Neural cell (in vitro differentiated cells): ENCODE data around the gene CACNA1B. TPM values are rescaled to one million over a fixed set of nuclear protein-coding genes. Genes with fewer than 3 reads are reported as not detected.

Experiments
- H2AFZ ChIP-seq: fragments of 200-600, 300-800 bp; sonication (generic), shearing (Covaris generic); 2 replicates; pipeline ENCODE4 v1.6.0; 2014; ENCODE audit warnings: low read depth, mild to moderate bottlenecking, antibody characterized with exemption, low read length, moderate library complexity
- H3F3A ChIP-seq: fragments of 200-600 bp; shearing (Covaris generic); 2 replicates; pipeline ENCODE4 v1.6.1; 2016; ENCODE audit warnings: mild to moderate bottlenecking, moderate library complexity, mixed read lengths, antibody characterized with exemption, low read length; ENCODE audit not compliant: insufficient read depth, poor library complexity, severe bottlenecking
- H3K27ac ChIP-seq: fragments of 200-600, 300-800 bp; sonication (generic), shearing (Covaris generic); 2 replicates; pipeline ENCODE4 v1.5.1; 2014; ENCODE audit warnings: mild to moderate bottlenecking, low read length, moderate library complexity
- H3K27me3 ChIP-seq: fragments of 300-800, 200-600 bp; sonication (generic), shearing (Covaris generic); 2 replicates; pipeline ENCODE4 v1.6.0; 2014; ENCODE audit warnings: mild to moderate bottlenecking, low read depth, low read length, moderate library complexity; ENCODE audit not compliant: insufficient read depth
- H3K36me3 ChIP-seq: fragments of 300-800, 200-600 bp; sonication (generic), shearing (Covaris generic); 2 replicates; pipeline ENCODE4 v1.5.1; 2014; ENCODE audit warnings: mild to moderate bottlenecking, antibody characterized with exemption, low read length, moderate library complexity; ENCODE audit not compliant: insufficient read depth
- H3K4me2 ChIP-seq: fragments of 300-800, 200-600 bp; sonication (generic), shearing (Covaris generic); 2 replicates; pipeline ENCODE4 v1.6.0; 2014; ENCODE audit warnings: mild to moderate bottlenecking, low read length
- H3K4me3 ChIP-seq: fragments of 300-800, 200-600 bp; sonication (generic), shearing (Covaris generic); 2 replicates; pipeline ENCODE4 v1.5.1; 2014; ENCODE audit warnings: mild to moderate bottlenecking, low read length, moderate library complexity
- H3K79me2 ChIP-seq: fragments of 200-600 bp; shearing (Covaris generic); replicated peaks from 2 replicates; pipeline ENCODE4 v1.6.0; 2014; ENCODE audit warnings: mild to moderate bottlenecking, low read length, moderate library complexity; ENCODE audit not compliant: insufficient read depth
- H3K9ac ChIP-seq: fragments of 300-800, 200-600 bp; sonication (generic), shearing (Covaris generic); 2 replicates; pipeline ENCODE4 v1.6.1; 2016; ENCODE audit warnings: mild to moderate bottlenecking, low read length, mixed read lengths
- H3K9me2 ChIP-seq: fragments of 200-600 bp; shearing (Covaris generic); 2 replicates; pipeline ENCODE4 v1.6.1; 2016; ENCODE audit warnings: mild to moderate bottlenecking, low read length, mixed read lengths; ENCODE audit not compliant: insufficient read depth
- H3K9me3 ChIP-seq: fragments of 200-600, 300-800 bp; sonication (generic), shearing (Covaris generic); 2 replicates; pipeline ENCODE4 v1.6.1; 2016; ENCODE audit warnings: mild to moderate bottlenecking, mixed run types, low read length, moderate library complexity, mixed read lengths
- H4K20me1 ChIP-seq: fragments of 200-600 bp; shearing (Covaris generic); 2 replicates; pipeline ENCODE4 v1.6.1; 2016; ENCODE audit warnings: mild to moderate bottlenecking, mixed run types; ENCODE audit not compliant: insufficient read depth
- EP300 ChIP-seq: fragments of 450-650 bp; conservative IDR thresholded peaks from 2 replicates; pipeline ENCODE4 v1.6.1; 2014; ENCODE audit warnings: antibody characterized with exemption, mild to moderate bottlenecking, moderate library complexity; ENCODE audit not compliant: poor library complexity, severe bottlenecking
- EZH2 ChIP-seq: fragments of 200-600, 300-800 bp; shearing (Covaris generic), sonication (generic); IDR thresholded peaks from 2 replicates; pipeline ENCODE4 v1.6.1; 2014; ENCODE audit warnings: antibody characterized with exemption, low read length, borderline replicate concordance, mild to moderate bottlenecking; ENCODE audit not compliant: insufficient read depth, poor library complexity, severe bottlenecking
- MXI1 ChIP-seq: fragments of 450-650 bp; conservative IDR thresholded peaks from 2 replicates; pipeline ENCODE4 v1.6.1; 2014; ENCODE audit warnings: antibody characterized with exemption, mild to moderate bottlenecking; ENCODE audit not compliant: poor library complexity, severe bottlenecking
- POLR2AphosphoS5 ChIP-seq: IDR thresholded peaks from 2 replicates; pipeline ENCODE4 v1.6.1; 2012
- RAD21 ChIP-seq: fragments of 450-650 bp; conservative IDR thresholded peaks from 2 replicates; pipeline ENCODE4 v1.6.1; 2014; ENCODE audit warnings: antibody characterized with exemption, mild to moderate bottlenecking, moderate library complexity
- REST ChIP-seq: IDR thresholded peaks from 2 replicates; pipeline ENCODE4 v1.6.1; 2012; ENCODE audit warnings: borderline replicate concordance
- SMC3 ChIP-seq: fragments of 450-650 bp; conservative IDR thresholded peaks from 2 replicates; pipeline ENCODE4 v1.6.1; 2014; ENCODE audit warnings: antibody characterized with exemption, mild to moderate bottlenecking, moderate library complexity; ENCODE audit not compliant: poor library complexity
- TAF1 ChIP-seq: IDR thresholded peaks from 2 replicates; pipeline ENCODE4 v1.6.1; 2012; ENCODE audit warnings: low read depth
- polyA plus RNA-seq: library from polyadenylated mRNA; depleted of rRNA; stranded (reverse); fragments of >200 nt; gene quantifications from 2 replicates; pipeline ENCODE4 v1.2.3, GENCODE V29; 2014
- TF ChIP-seq, protein P1 (sequence below): fragments of 450-650 bp; IDR thresholded peaks from 2 replicates; pipeline ENCODE4 v1.5.1; 2014; ENCODE audit warnings: antibody characterized with exemption, mild to moderate bottlenecking, moderate library complexity; ENCODE audit not compliant: poor library complexity, severe bottlenecking

CACNA1B gene
- polyA plus RNA-seq, 1 donor from 2014 or later = 5.8 TPM

DNA sequence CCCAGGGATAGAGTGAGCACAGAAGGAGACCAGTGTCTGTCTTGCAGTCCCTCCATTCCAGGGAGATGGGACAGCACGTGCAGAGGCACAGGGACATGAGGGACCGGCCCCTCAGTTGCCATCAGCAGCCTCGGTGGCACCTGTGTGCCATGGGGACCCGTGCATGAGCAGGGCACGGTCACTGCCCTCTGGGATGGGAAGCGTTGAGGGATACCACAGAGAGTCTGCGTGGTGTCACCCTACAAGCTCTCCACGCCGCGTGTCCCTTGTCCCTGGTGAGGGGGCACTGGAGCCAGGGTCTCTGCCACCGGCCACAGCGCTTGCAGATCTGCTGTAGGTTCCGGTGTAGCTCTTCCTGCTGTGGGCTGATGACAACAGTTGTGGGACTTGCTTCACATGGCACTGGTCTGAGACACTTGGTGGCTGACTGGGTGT lies 108.1 kb downstream of the CACNA1B start:
- no peaks in the 10 kb centered on the region for H3K79me2 ChIP-seq
- no peaks in the 10 kb centered on the region for H3F3A ChIP-seq
- no peak overlapping the region for H3K4me2 ChIP-seq
- H2AFZ ChIP-seq = no peak overlapping the region
- H3K36me3 ChIP-seq = no peaks in the 10 kb centered on the region
- no peak overlapping the region for H3K27ac ChIP-seq
- no peaks in the 10 kb centered on the region for H3K27me3 ChIP-seq
- no peaks in the 10 kb centered on the region for H4K20me1 ChIP-seq
- no peaks in the 10 kb centered on the region for H3K9me2 ChIP-seq
- no peak for TF ChIP-seq EZH2
- TF ChIP-seq TAF1 = no peak
- TF ChIP-seq EP300 = no peak
- no peak for TF ChIP-seq POLR2AphosphoS5
- TF ChIP-seq SMC3 = no peak
- TF ChIP-seq MXI1 = no peak
- TF ChIP-seq RAD21 = no peak
- TF ChIP-seq, protein P1, sequence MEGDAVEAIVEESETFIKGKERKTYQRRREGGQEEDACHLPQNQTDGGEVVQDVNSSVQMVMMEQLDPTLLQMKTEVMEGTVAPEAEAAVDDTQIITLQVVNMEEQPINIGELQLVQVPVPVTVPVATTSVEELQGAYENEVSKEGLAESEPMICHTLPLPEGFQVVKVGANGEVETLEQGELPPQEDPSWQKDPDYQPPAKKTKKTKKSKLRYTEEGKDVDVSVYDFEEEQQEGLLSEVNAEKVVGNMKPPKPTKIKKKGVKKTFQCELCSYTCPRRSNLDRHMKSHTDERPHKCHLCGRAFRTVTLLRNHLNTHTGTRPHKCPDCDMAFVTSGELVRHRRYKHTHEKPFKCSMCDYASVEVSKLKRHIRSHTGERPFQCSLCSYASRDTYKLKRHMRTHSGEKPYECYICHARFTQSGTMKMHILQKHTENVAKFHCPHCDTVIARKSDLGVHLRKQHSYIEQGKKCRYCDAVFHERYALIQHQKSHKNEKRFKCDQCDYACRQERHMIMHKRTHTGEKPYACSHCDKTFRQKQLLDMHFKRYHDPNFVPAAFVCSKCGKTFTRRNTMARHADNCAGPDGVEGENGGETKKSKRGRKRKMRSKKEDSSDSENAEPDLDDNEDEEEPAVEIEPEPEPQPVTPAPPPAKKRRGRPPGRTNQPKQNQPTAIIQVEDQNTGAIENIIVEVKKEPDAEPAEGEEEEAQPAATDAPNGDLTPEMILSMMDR = no peak
- TF ChIP-seq REST = no peak
- H3K4me3 ChIP-seq = no peak overlapping the region
- H3K9ac ChIP-seq = no peak overlapping the region
- H3K9me3 ChIP-seq = peaks cover 5% of the 10 kb centered on the region

- H4K20me1 ChIP-seq = no peaks in the 10 kb centered on the region
- H3F3A ChIP-seq = no peaks in the 10 kb centered on the region
- H3K9me3 ChIP-seq = peaks cover 5% of the 10 kb centered on the region
- no peaks in the 10 kb centered on the region for H3K27me3 ChIP-seq
- no peak overlapping the region for H3K4me2 ChIP-seq
- TF ChIP-seq TAF1 (no peak), EZH2 (no peak), SMC3 (no peak), EP300 (no peak), MXI1 (no peak), REST (no peak), POLR2AphosphoS5 (no peak), RAD21 (no peak)
- TF ChIP-seq, protein P1 = no peak
- H3K4me3 ChIP-seq = no peak overlapping the region
- no peaks in the 10 kb centered on the region for H3K79me2 ChIP-seq
- no peak overlapping the region for H3K9ac ChIP-seq
- H3K27ac ChIP-seq = no peak overlapping the region
- no peaks in the 10 kb centered on the region for H3K36me3 ChIP-seq
- no peaks in the 10 kb centered on the region for H3K9me2 ChIP-seq
- H2AFZ ChIP-seq = no peak overlapping the region
These were observed 108.9 kb downstream of the CACNA1B start for GRCh38 chr9:137986268-137987099.
